Measurements from ENCODE around the gene DXO. TPM values are rescaled to one million over a fixed set of nuclear protein-coding genes. Genes with fewer than 3 reads are reported as not detected.
"Not testable (repeated sequence)": the region's sequence is repeated elsewhere in the genome, so short reads cannot be mapped to it uniquely, and the experiment has no call there.

The DXO gene
- total and polyA plus RNA-seq, 2 of the 13 experiments (the other 11 are each of a cell fraction or from before 2014, with no cell fraction given) = 18.6 to 26.2 TPM

DNA sequence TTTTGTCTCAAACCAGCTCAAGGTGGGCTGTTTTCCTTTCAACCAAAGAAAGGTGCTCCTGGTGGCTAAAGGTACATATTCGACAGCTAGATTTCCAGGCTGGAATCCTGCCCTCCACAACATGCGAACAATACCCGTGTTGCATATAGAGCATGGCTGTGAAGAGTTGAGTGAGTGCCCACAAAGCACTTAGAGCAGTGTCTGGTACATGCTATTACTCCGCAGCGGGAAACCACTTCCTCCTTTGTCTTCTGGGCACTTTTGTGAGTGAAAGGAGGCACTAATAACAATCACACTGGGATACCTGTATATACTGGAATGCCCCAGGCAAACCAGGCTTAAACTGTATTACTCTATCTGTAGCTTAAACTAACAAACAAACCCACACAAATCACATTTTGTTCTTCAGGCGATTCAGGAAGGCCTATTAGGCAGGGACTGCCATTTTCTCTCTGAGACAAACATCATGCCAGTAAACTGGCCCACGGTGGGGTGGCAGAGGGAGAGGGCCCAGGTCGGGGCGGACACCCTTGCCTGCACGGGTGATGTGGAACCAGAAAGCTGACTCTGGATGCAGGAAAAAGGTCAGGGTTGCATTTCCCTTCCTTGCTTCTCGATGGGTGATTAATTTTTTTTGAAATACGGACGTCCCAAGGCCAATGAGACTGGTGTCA is 33.1 kb upstream of the DXO start:
- peak; percentile 0 for DNase-seq (ENCODE audit: low spot score)
- H3K9ac ChIP-seq (ENCODE audit: insufficient read depth, low read depth, low read length); H3K79me2 ChIP-seq (ENCODE audit: insufficient read depth, low read length); ATAC-seq; H4K20me1 ChIP-seq (ENCODE audit: insufficient read depth, low read length); H3K9me3 ChIP-seq (ENCODE audit: low read length); H3K4me2 ChIP-seq (ENCODE audit: low read depth, low read length); intact Hi-C loops (cut with micrococcal nuclease; ENCODE audit: unreplicated experiment); H3K27me3 ChIP-seq (ENCODE audit: control insufficient read depth in 1 of 2, insufficient read depth in 2 of 2, low read length in 2 of 2); CTCF ChIA-PET (ENCODE audit: low intra/inter-chr PET ratio, low total read pairs); H2AFZ ChIP-seq (ENCODE audit: low read length); H3K27ac ChIP-seq (ENCODE audit: extremely low read length, insufficient read depth, low read length); in situ Hi-C loops (cut with HindIII; ENCODE audit: extremely low pct_ligation_motif_present, low pct_unique_long_range_greater_than_20kb); POLR2A ChIA-PET; H3K4me3 ChIP-seq (replicated peaks in 1 of 3; ENCODE audit: insufficient read depth in 1 of 3, low read depth in 2 of 3, low read length in 3 of 3); H3K36me3 ChIP-seq (replicated peaks in 1 of 2; ENCODE audit: control insufficient read depth in 1 of 2, insufficient read depth in 2 of 2, low read length in 2 of 2); FAIRE-seq: not testable (repeated sequence)
- TF ChIP-seq SAP130 (CRISPR knock-in tag; IDR thresholded peaks at IDR 0.05; ENCODE audit: low read depth) = 0 out of 2 replicates have a peak, but pooled peaks have one; percentile 6
- peaks cover 31% of the 10 kb centered on the region for H3K4me1 ChIP-seq (ENCODE audit: insufficient read depth, low read length)
- BruUV-seq (replicated peaks) = TSS peak; percentile 71
- 89% methylated on average over 10 of the region's 13 CpGs for WGBS (ENCODE audit: low lambda C conversion rate)

DNA sequence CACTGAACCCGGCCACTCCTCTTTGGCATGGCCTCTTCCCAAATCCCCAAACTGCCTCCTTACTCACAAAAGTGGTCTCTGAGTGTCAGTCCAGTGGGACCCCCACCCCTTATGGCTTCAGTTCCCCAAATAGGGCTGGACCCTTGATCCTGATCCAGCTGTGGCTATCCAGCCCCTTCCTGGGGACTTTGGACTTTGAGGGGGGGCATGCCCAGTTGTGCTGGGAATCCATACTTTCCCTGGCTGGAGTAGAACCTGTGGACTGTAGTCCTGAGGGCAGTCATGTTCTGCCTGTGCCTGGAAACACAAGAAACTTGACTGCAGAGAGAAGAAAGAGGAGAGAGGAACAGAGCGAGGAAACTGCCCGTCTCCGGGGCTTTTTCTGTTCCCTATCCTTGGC is 32.5 kb upstream of the DXO start:
- intact Hi-C loops (cut with micrococcal nuclease; ENCODE audit: unreplicated experiment); H3K4me3 ChIP-seq (replicated peaks in 1 of 3; ENCODE audit: insufficient read depth in 1 of 3, low read depth in 2 of 3, low read length in 3 of 3); ATAC-seq; FAIRE-seq; H2AFZ ChIP-seq (ENCODE audit: low read length); H3K9ac ChIP-seq (ENCODE audit: insufficient read depth, low read depth, low read length); H3K4me2 ChIP-seq (ENCODE audit: low read depth, low read length); POLR2A ChIA-PET; H3K36me3 ChIP-seq (replicated peaks in 1 of 2; ENCODE audit: control insufficient read depth in 1 of 2, insufficient read depth in 2 of 2, low read length in 2 of 2); in situ Hi-C loops (cut with HindIII; ENCODE audit: extremely low pct_ligation_motif_present, low pct_unique_long_range_greater_than_20kb); CTCF ChIA-PET (ENCODE audit: low intra/inter-chr PET ratio, low total read pairs); H3K9me3 ChIP-seq (ENCODE audit: low read length); BruUV-seq (replicated peaks); H3K27me3 ChIP-seq (ENCODE audit: control insufficient read depth in 1 of 2, insufficient read depth in 2 of 2, low read length in 2 of 2); H4K20me1 ChIP-seq (ENCODE audit: insufficient read depth, low read length); H3K79me2 ChIP-seq (ENCODE audit: insufficient read depth, low read length); H3K27ac ChIP-seq (ENCODE audit: extremely low read length, insufficient read depth, low read length); TF ChIP-seq HNF4G (IDR thresholded peaks at IDR 0.05; ENCODE audit: borderline replicate concordance, low read depth, low read length); NR2F6 (IDR thresholded peaks at IDR 0.05): not testable (repeated sequence)
- TF ChIP-seq SAP130 (CRISPR knock-in tag; IDR thresholded peaks at IDR 0.05; ENCODE audit: low read depth) (0 out of 2 replicates have a peak, but pooled peaks have one; percentile 31), HNF4A (CRISPR knock-in tag; IDR thresholded peaks at IDR 0.05) (peak; percentile 82), ZFP1 (CRISPR knock-in tag; IDR thresholded peaks at IDR 0.05) (peak; percentile 64; the same call in 1 of the 2 replicates), HNF4G (CRISPR knock-in tag; IDR thresholded peaks at IDR 0.05; ENCODE audit: borderline replicate concordance, low read depth) (peak; percentile 47; the same call in 1 of the 2 replicates), ETV5 (CRISPR knock-in tag; IDR thresholded peaks at IDR 0.05; ENCODE audit: borderline replicate concordance) (peak; percentile 27; the same call in 1 of the 2 replicates), NR2F6 (CRISPR knock-in tag; IDR thresholded peaks at IDR 0.05) (0 out of 2 replicates have a peak, but pooled peaks have one; percentile 10), ZBTB7B (CRISPR knock-in tag; IDR thresholded peaks at IDR 0.05) (peak; percentile 56; the same call in 1 of the 2 replicates), SP5 (CRISPR knock-in tag; IDR thresholded peaks at IDR 0.05; ENCODE audit: borderline replicate concordance, low read depth) (0 out of 2 replicates have a peak, but pooled peaks have one; percentile 19)
- TF ChIP-seq, protein P1, sequence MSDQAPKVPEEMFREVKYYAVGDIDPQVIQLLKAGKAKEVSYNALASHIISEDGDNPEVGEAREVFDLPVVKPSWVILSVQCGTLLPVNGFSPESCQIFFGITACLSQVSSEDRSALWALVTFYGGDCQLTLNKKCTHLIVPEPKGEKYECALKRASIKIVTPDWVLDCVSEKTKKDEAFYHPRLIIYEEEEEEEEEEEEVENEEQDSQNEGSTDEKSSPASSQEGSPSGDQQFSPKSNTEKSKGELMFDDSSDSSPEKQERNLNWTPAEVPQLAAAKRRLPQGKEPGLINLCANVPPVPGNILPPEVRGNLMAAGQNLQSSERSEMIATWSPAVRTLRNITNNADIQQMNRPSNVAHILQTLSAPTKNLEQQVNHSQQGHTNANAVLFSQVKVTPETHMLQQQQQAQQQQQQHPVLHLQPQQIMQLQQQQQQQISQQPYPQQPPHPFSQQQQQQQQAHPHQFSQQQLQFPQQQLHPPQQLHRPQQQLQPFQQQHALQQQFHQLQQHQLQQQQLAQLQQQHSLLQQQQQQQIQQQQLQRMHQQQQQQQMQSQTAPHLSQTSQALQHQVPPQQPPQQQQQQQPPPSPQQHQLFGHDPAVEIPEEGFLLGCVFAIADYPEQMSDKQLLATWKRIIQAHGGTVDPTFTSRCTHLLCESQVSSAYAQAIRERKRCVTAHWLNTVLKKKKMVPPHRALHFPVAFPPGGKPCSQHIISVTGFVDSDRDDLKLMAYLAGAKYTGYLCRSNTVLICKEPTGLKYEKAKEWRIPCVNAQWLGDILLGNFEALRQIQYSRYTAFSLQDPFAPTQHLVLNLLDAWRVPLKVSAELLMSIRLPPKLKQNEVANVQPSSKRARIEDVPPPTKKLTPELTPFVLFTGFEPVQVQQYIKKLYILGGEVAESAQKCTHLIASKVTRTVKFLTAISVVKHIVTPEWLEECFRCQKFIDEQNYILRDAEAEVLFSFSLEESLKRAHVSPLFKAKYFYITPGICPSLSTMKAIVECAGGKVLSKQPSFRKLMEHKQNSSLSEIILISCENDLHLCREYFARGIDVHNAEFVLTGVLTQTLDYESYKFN (CRISPR knock-in tag; conservative IDR thresholded peaks at IDR 0.05) = 0 out of 2 replicates have a peak, but pooled peaks have one; percentile 39
- TF ChIP-seq, protein P2, sequence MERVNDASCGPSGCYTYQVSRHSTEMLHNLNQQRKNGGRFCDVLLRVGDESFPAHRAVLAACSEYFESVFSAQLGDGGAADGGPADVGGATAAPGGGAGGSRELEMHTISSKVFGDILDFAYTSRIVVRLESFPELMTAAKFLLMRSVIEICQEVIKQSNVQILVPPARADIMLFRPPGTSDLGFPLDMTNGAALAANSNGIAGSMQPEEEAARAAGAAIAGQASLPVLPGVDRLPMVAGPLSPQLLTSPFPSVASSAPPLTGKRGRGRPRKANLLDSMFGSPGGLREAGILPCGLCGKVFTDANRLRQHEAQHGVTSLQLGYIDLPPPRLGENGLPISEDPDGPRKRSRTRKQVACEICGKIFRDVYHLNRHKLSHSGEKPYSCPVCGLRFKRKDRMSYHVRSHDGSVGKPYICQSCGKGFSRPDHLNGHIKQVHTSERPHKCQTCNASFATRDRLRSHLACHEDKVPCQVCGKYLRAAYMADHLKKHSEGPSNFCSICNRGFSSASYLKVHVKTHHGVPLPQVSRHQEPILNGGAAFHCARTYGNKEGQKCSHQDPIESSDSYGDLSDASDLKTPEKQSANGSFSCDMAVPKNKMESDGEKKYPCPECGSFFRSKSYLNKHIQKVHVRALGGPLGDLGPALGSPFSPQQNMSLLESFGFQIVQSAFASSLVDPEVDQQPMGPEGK (CRISPR knock-in tag; IDR thresholded peaks at IDR 0.05) = peak; percentile 48; the same call in 1 of the 2 replicates
- TF ChIP-seq, protein P3, sequence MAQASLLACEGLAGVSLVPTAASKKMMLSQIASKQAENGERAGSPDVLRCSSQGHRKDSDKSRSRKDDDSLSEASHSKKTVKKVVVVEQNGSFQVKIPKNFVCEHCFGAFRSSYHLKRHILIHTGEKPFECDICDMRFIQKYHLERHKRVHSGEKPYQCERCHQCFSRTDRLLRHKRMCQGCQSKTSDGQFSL (CRISPR knock-in tag; IDR thresholded peaks at IDR 0.05) = peak; percentile 24; the same call in 1 of the 2 replicates
- WGBS (ENCODE audit: low lambda C conversion rate) = 91% methylated on average over 4 of the region's 4 CpGs
- peak; percentile 1 for DNase-seq (ENCODE audit: low spot score)
- H3K4me1 ChIP-seq (ENCODE audit: insufficient read depth, low read length) = peaks cover 31% of the 10 kb centered on the region

All from HepG2 (cell line).